HG03378 (cell line): ENCODE results near the gene FKBP2.

Experiments used
- ATAC-seq: cut with Tn5 transposase; IDR thresholded peaks from one replicate; pipeline ENCODE4 v1.9.1; 2021; ENCODE audit warnings: mild to moderate bottlenecking, moderate library complexity; ENCODE audit not compliant: unreplicated experiment

The FKBP2 gene

GRCh38 chr11:64262271-64263002 is 21.5 kb downstream of the FKBP2 start:
- ATAC-seq, result no peak

- no peak for ATAC-seq
Measured at GRCh38 chr11:64263021-64263946, 22.4 kb downstream of the FKBP2 start.

GRCh38 chr11:64263947-64264317 is 23.0 kb downstream of the FKBP2 start:
- no peak for ATAC-seq

- ATAC-seq, result no peak
Measured at GRCh38 chr11:64264371-64264852, 23.5 kb downstream of the FKBP2 start.

GRCh38 chr11:64265176-64266160 is 24.6 kb downstream of the FKBP2 start:
- no peak for ATAC-seq

- ATAC-seq, result no peak
Measured at GRCh38 chr11:64266339-64266738, 25.4 kb downstream of the FKBP2 start.

GRCh38 chr11:64267207-64267945 is 26.5 kb downstream of the FKBP2 start:
- ATAC-seq, result no peak

GRCh38 chr11:64268025-64268892 is 27.4 kb downstream of the FKBP2 start:
- ATAC-seq, result no peak

GRCh38 chr11:64268893-64269539 is 28.1 kb downstream of the FKBP2 start:
- peak; percentile 10 for ATAC-seq

GRCh38 chr11:64269540-64270220 is 28.8 kb downstream of the FKBP2 start:
- peak; percentile 76 for ATAC-seq

- no peak for ATAC-seq
Measured at GRCh38 chr11:64275031-64275800, 34.3 kb downstream of the FKBP2 start.

- no peak for ATAC-seq
Measured at GRCh38 chr11:64275841-64276240, 34.9 kb downstream of the FKBP2 start.

- ATAC-seq, result no peak
Measured at GRCh38 chr11:64276653-64277431, 35.9 kb downstream of the FKBP2 start.

- ATAC-seq, result no peak
Measured at GRCh38 chr11:64278576-64279190, 37.8 kb downstream of the FKBP2 start.

GRCh38 chr11:64281957-64282770 is 41.3 kb downstream of the FKBP2 start:
- ATAC-seq, result no peak
